NCI-H1694 (cell line): ENCODE data around the gene GFOD2.
A peak's percentile ranks its signal among the peaks of the same experiment; 100 is the strongest.
"Not testable (repeated sequence)": the region's sequence is repeated elsewhere in the genome, so short reads cannot be mapped to it uniquely, and the experiment has no call there.

ENCODE experiments used
- DNase-seq: peaks from one replicate; lab custom pipeline; 2025; lab: John Stamatoyannopoulos, UW

The GFOD2 gene

DNA sequence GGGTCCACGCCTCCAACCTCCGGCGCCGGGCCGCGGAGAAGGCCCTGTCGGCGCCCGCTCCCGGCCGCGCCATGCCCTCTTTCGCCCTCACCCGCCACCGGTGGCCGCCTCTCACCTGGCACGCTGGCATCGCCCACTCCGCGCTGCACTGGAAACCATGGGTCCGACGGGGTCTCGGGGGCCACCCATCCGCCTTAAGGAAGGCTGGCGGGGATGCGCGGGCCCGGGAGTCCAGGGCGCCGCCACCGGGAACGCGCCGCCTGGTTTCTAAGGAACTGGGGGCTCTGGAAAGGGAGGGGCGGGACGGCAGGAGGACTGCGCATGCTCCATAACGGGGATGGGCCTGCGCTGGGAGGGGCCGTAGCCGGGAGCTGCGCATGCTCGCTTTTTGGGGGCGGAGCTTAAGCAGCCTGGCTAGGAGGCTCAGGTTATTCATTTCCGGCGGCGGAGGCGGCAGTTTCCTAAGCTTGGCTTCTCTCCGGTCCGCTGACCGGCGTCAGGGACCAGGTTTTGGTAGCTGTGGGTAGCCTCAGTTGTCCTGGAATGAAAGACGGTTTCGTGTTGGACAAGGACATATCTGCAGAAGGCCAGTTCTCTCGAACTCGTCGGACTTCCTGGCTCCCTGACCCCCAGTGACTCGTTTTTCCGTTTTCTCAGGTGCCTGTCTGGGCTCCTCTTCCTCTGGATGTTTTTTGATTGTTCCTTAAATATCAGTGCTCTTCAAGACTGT, at the start of gene GFOD2:
TSS of gene GFOD2 (minus strand) at position 269 of the 730 bp plus-strand sequence. CDS start 33,601 bp downstream, outside the sequence.
- peak; percentile 88 for DNase-seq

DNA sequence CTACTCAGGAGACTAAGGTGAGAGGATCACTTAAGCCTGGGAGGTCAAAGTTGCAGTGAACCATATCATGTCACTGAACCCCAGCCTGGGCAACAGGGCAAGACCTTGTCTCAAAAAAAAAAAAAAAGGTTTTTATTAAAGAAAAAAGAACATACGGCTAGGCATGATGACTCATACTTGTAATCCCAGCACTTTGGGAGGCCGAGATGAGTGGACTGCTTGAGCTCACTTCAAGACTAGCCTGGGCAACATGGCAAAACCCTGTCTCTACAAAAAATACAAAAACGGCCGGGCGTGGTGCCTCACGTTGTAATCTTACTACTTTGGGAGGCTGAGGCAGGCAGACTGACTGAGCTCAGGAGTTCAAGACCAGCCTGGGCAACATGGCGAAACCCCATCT, 48.8 kb upstream of the GFOD2 start:
- DNase-seq: no peak

- DNase-seq: no peak
These were observed 47.2 kb upstream of the GFOD2 start for GRCh38 chr16:67766291-67766690.

GRCh38 chr16:67764158-67764667, 45.1 kb upstream of the GFOD2 start:
- DNase-seq: no peak

- DNase-seq: no peak
These were observed 44.0 kb upstream of the GFOD2 start for GRCh38 chr16:67763066-67763465.

DNA sequence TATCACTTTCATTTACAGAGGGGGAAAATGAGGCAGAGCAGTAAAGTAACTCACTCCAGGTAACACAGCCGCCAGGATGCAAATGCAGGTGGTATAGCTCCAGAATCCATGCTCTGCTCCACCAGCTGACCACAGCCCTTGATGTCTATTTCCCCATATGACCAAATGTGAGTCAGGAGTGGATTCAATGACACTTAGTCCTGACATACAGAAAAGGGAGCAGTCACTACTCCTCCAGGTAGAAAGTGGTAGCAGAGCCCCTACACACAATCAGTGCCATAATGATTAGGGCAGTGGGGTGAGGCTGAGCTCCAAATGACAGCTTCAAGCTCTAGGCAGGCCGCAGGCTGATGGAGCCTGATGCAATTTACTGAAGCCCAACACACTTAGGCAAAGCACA, 43.3 kb upstream of the GFOD2 start:
- DNase-seq: no peak

DNA sequence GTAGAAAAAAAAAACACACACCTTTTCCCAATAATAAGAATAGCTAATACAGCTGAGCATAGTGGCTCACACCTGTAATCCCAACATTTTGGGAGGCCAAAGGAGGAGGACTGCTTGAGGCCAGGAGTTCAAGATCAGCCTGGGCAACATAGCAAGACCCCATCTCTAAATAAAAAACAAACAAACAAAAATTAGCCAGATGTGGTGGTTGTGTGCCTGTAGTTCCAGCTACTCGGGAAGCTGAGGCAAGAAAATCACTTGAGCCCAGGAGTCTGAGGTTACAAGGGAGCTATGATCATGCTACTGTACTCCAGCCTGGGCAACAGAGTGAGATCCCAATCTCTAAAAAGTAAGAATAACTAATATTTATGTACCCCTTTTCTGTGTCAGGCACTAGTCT, 42.8 kb upstream of the GFOD2 start:
- no peak for DNase-seq

DNA sequence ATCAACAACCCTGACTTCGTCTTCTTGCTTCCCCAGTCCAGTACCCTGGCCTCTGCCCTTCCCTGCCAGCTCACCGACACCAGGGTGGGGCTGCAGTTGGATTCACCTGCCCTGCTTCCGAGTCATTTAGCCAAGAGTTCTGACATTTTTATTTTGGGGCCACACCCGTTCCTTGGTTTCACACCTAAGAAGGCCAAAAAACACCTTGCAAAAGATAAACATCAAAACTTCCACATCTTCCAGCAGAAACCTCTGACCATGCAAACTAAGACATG, 41.8 kb upstream of the GFOD2 start:
- no peak for DNase-seq

DNA sequence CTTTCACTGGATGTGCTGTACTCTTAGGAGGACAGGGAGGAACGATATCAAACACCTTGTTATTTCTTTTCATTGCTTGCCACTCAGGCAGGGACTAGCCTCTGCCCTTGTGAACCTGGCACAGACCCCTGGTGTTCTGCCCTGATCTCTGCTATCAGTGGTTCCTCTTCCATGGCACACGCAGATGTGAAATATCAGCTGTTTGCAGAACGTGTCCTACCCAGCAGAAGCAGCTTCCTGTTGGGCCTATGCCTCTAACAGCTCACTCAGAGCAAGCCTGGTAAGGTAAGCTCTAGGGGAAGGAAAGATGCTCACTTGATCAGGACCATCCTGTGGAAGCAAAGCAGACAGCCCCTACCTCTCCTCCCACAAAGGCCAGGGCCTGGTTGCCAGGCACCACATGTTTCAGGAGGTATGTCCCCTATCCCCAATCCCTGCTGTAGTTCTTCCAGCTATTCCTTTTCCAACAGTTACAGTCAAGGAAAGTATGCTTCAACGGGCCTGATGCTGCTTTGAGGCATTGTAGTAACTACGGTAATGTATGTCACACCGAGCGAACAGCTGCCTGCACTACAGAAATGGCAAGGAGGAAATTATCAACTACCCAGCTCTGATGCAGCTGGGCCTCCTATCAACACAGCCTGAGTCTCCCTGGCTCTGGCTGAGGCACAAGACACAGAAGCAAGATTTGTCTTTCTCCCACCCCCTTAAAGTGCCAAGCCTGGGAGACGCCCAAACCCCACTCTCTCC, 41.3 kb upstream of the GFOD2 start:
- no peak for DNase-seq

GRCh38 chr16:67758966-67759365, 39.9 kb upstream of the GFOD2 start:
- no peak for DNase-seq

- DNase-seq: no peak
These were observed 38.9 kb upstream of the GFOD2 start for GRCh38 chr16:67758006-67758405.

GRCh38 chr16:67752641-67753040, 33.5 kb upstream of the GFOD2 start:
- DNase-seq: no peak

DNA sequence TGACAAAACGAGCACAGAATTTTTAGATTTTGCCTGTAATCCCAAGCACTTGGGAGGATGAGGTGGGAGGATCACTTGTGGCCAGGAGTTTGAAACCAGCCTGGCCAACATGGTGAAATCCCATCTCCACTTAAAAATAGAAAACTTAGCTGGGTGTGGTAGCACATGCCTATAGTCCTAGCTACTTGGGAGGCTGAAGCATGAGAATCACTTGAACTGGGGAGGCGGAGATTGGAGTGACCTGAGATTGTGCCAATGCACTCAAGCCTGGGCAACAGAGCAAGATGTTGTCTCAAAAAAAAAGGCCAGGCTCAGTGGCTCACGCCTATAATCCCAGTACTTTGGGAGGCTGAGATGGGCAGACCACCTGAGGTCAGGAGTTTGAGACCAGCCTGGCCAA, 32.2 kb upstream of the GFOD2 start:
- DNase-seq: not testable (repeated sequence)

GRCh38 chr16:67750466-67750865, 31.4 kb upstream of the GFOD2 start:
- no peak for DNase-seq

GRCh38 chr16:67749436-67750078, 30.4 kb upstream of the GFOD2 start:
- no peak for DNase-seq

- DNase-seq: no peak
These were observed 29.7 kb upstream of the GFOD2 start for GRCh38 chr16:67748834-67749233.

DNA sequence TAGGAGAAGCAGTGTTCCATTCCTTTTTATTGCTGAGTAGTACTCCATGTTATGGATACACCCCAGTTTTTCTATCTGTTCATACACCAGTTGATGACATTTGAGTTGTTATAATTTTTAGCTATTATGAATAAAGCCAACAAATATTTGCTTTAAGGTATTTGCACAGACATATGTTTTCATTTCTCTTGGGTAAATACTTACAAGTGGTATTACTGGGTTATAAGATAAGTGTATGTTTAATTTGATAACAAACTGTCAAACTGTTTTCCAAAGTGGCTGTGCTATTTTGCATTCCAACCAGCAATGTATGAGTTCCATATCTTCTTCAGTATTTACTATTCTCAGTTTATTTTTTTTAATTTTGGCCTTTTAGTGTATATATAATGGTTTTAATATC, 27.7 kb upstream of the GFOD2 start:
- DNase-seq: no peak

DNA sequence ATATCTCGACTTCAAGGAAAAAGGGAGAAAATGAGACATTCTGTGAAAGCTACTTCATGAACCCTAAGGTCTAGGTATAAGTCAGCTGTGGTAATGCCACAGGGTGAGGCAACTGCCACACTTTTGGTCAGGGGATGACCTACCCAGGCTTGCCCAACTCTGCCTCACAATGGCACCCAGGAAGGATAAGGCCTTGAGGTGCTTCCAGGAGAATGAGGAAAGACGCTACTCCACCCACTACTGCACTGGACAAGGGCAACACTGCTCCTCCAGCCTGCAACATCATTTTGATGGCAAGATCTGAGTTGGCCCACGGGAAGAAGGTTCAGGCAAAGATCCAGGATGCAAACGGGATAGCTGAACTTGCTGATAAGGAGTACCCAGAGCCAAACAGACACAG, 22.0 kb upstream of the GFOD2 start:
- DNase-seq: no peak

- no peak for DNase-seq
These were observed 21.3 kb upstream of the GFOD2 start for GRCh38 chr16:67740391-67740790.

GRCh38 chr16:67736858-67737257, 17.7 kb upstream of the GFOD2 start:
- DNase-seq: no peak

GRCh38 chr16:67734731-67735201, 15.7 kb upstream of the GFOD2 start:
- no peak for DNase-seq

- DNase-seq: no peak
These were observed 14.8 kb upstream of the GFOD2 start for GRCh38 chr16:67733734-67734470.
